Endodermal cell (in vitro differentiated cells): Measurements from ENCODE around the gene ADAMTS16. TPM values are rescaled to one million over a fixed set of nuclear protein-coding genes. Genes with fewer than 3 reads are reported as not detected.

Source experiments
- DNase-seq: peaks from one replicate; pipeline ENCODE4 v3.0.0-alpha.2; 2017
- H3K27ac ChIP-seq: 2 replicates; pipeline ENCODE4 v1.5.1; 2013; ENCODE audit warnings: mild to moderate bottlenecking, low read depth, low read length, moderate library complexity
- H3K27me3 ChIP-seq: 2 replicates; pipeline ENCODE4 v1.6.1; 2013; ENCODE audit warnings: mild to moderate bottlenecking, low read length, moderate library complexity; ENCODE audit not compliant: insufficient read depth, control insufficient read depth, poor library complexity, severe bottlenecking
- H3K36me3 ChIP-seq: 2 replicates; pipeline ENCODE4 v1.7.0; 2013; ENCODE audit warnings: mild to moderate bottlenecking, low read length, moderate library complexity; ENCODE audit not compliant: control insufficient read depth, insufficient read depth
- H3K4me1 ChIP-seq: one replicate; pipeline ENCODE4 v1.7.0; 2013; ENCODE audit warnings: low read length; ENCODE audit not compliant: control insufficient read depth, insufficient read depth
- H3K4me3 ChIP-seq: 2 replicates; pipeline ENCODE4 v1.5.1; 2013; ENCODE audit warnings: mild to moderate bottlenecking, low read length, moderate library complexity
- H3K9ac ChIP-seq: 2 replicates; pipeline ENCODE4 v1.6.1; 2013; ENCODE audit warnings: mild to moderate bottlenecking, low read length, moderate library complexity; ENCODE audit not compliant: poor library complexity, severe bottlenecking; ENCODE audit errors: extremely low read depth
- H3K9me3 ChIP-seq: 2 replicates; pipeline ENCODE4 v1.6.1; 2013; ENCODE audit warnings: mild to moderate bottlenecking, low read length, moderate library complexity; ENCODE audit not compliant: control insufficient read depth
- H3K27ac Mint-ChIP-seq: 2 replicates; pipeline ENCODE4 v1.8.0; 2020; ENCODE audit warnings: mixed read lengths
- H3K27me3 Mint-ChIP-seq: 2 replicates; pipeline ENCODE4 v1.8.0; 2021; ENCODE audit warnings: mild to moderate bottlenecking, mixed read lengths; ENCODE audit not compliant: insufficient read depth
- H3K36me3 Mint-ChIP-seq: 2 replicates; pipeline ENCODE4 v1.8.0; 2020; ENCODE audit warnings: low read depth, mixed read lengths
- H3K4me1 Mint-ChIP-seq: 2 replicates; pipeline ENCODE4 v1.8.0; 2020; ENCODE audit warnings: mixed read lengths
- H3K4me3 Mint-ChIP-seq: 2 replicates; pipeline ENCODE4 v1.8.0; 2020; ENCODE audit warnings: mild to moderate bottlenecking, moderate library complexity, mixed read lengths
- H3K9me3 Mint-ChIP-seq: 2 replicates; pipeline ENCODE4 v1.8.0; 2020; ENCODE audit warnings: mild to moderate bottlenecking, mixed read lengths
- WGBS, 2 experiments: methylation state at CpG; one replicate each; pipeline versions ENCODE4 v1.1.5 to v1.1.7; 2013; ENCODE audit warnings: missing lambda C conversion rate in 2 of 2, mixed read lengths in 1 of 2; ENCODE audit not compliant: insufficient coverage in 1 of 2, insufficient read length in 1 of 2; 5-methylcytosine and 5-hydroxymethylcytosine counted together
- total RNA-seq, 2 donors: library from RNA; stranded (reverse); fragmentation: NEBNext Ultra II Directional in 1 of 2; extraction: Animal tissue kit (Norgen Biotek cat#: 25700) in 1 of 2; gene quantifications; 2 replicates in 1 of 2; 3 replicates in 1 of 2; pipeline ENCODE4 v1.2.1, GENCODE V29; 2021
- TF ChIP-seq, protein P1 (sequence below): fragments of 200-600 bp; sonication (generic); conservative IDR thresholded peaks from 2 replicates; pipeline ENCODE4 v1.5.0; 2021; ENCODE audit warnings: antibody characterized with exemption, mild to moderate bottlenecking

ADAMTS16 gene
- total RNA-seq, 2 donors from 2014 or later: 0.77 to 7.4 TPM

DNA sequence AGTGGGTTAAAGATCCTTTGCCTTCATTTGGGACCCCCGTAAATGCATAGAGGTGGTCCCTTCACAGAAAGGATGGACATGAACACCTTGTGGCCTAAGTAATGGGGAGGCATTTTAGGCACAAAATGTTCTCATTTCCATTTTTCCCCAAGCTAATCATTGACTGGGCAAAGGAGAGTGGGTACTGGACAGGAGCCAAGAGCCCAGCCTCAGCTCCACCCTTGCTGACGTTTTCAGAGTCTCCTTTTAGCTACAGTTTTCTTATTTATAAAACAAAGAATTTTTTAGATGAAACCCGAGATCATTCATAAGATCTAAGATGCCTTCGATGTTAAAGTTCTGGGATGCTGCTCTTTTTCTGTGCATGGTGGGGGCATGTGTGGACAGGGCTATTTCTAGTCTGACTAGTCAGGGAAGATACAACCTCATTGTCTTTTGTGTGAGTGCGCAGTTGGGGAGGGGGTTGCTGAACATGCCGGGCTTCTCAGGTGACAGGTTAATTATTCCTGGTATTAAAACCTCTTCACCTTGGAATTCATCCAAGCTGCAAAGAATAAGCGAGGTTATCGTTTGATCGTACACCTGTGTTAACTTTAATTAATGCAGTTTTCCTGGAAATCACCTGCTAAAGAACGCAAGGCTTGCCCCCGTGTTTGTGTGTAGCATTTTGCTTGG, 48.4 kb downstream of the ADAMTS16 start:
- no peaks in the 10 kb centered on the region for H3K9me3 Mint-ChIP-seq
- peaks cover 2% of the 10 kb centered on the region for H3K36me3 Mint-ChIP-seq
- DNase-seq: no peak
- no peak overlapping the region for H3K4me3 Mint-ChIP-seq
- H3K27me3 Mint-ChIP-seq: no peaks in the 10 kb centered on the region
- Histone ChIP-seq H3K27ac (no peak overlapping the region), H3K4me1 (no peaks in the 10 kb centered on the region), H3K36me3 (no peaks in the 10 kb centered on the region), H3K9ac (no peak overlapping the region), H3K27me3 (no peaks in the 10 kb centered on the region), H3K4me3 (no peak overlapping the region), H3K9me3 (no peaks in the 10 kb centered on the region)
- H3K27ac Mint-ChIP-seq: no peak overlapping the region
- 94 to 100% methylated on average over 3 to 11 of the region's 11 CpGs for WGBS, 2 experiments
- TF ChIP-seq, protein P1, sequence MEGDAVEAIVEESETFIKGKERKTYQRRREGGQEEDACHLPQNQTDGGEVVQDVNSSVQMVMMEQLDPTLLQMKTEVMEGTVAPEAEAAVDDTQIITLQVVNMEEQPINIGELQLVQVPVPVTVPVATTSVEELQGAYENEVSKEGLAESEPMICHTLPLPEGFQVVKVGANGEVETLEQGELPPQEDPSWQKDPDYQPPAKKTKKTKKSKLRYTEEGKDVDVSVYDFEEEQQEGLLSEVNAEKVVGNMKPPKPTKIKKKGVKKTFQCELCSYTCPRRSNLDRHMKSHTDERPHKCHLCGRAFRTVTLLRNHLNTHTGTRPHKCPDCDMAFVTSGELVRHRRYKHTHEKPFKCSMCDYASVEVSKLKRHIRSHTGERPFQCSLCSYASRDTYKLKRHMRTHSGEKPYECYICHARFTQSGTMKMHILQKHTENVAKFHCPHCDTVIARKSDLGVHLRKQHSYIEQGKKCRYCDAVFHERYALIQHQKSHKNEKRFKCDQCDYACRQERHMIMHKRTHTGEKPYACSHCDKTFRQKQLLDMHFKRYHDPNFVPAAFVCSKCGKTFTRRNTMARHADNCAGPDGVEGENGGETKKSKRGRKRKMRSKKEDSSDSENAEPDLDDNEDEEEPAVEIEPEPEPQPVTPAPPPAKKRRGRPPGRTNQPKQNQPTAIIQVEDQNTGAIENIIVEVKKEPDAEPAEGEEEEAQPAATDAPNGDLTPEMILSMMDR: no peak
- peaks cover 18% of the 10 kb centered on the region for H3K4me1 Mint-ChIP-seq

DNA sequence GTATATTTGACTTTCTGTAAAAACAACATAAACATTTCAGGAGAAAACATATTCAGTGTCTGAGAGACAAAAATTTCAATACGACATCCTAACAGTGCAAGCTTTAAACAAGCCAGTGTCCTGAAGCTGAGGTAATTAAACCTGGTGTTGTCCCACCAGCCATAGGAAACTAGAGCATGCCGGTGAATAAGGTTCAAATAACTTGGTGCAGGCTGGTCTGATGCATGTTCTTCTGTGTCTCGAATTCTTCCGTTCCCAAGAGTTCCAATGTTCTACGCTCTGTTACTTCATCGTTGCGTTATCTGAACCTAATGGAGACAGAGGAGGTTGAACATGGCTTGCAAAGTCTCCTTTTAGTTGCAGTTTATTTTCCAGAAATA, 48.9 kb downstream of the ADAMTS16 start:
- DNase-seq: no peak
- WGBS, 2 experiments: 95% methylated on average over 4 to 7 of the region's 7 CpGs
- Histone ChIP-seq H3K27me3 (no peaks in the 10 kb centered on the region), H3K27ac (no peak overlapping the region), H3K9ac (no peak overlapping the region), H3K4me1 (no peaks in the 10 kb centered on the region), H3K9me3 (no peaks in the 10 kb centered on the region), H3K36me3 (no peaks in the 10 kb centered on the region), H3K4me3 (no peak overlapping the region)
- Mint-ChIP-seq H3K36me3 (peaks cover 2% of the 10 kb centered on the region), H3K27me3 (no peaks in the 10 kb centered on the region), H3K4me1 (peaks cover 14% of the 10 kb centered on the region), H3K27ac (no peak overlapping the region), H3K9me3 (no peaks in the 10 kb centered on the region), H3K4me3 (no peak overlapping the region)
- TF ChIP-seq, protein P1: no peak

DNA sequence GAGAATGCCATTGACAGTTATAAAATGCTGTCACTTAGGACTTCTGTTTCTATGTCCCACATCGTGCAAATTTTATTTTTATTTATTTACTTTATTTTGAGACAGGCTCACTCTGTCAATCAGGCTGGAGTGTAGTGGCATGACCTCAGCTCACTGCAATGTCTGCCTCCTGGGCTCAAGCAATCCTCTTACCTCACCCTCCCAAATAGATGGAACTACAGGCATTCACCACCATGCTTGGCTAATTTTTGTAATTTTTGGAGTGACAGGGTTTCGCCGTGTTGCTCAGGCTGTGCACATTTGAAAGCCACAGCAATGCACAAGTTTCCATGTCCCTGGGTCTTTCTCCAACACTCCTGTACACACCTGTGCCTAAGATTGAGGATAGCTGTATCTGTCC, 51.8 kb downstream of the ADAMTS16 start:
- DNase-seq: no peak
- Histone ChIP-seq H3K9me3 (no peaks in the 10 kb centered on the region), H3K4me3 (no peak overlapping the region), H3K9ac (no peak overlapping the region), H3K36me3 (no peaks in the 10 kb centered on the region), H3K4me1 (no peaks in the 10 kb centered on the region), H3K27me3 (no peaks in the 10 kb centered on the region), H3K27ac (no peak overlapping the region)
- WGBS, 2 experiments: 99 to 100% methylated on average over 3 of the region's 3 CpGs
- peaks cover 2% of the 10 kb centered on the region for H3K36me3 Mint-ChIP-seq
- no peaks in the 10 kb centered on the region for H3K4me1 Mint-ChIP-seq
- TF ChIP-seq, protein P1: no peak
- H3K4me3 Mint-ChIP-seq: no peak overlapping the region
- no peak overlapping the region for H3K27ac Mint-ChIP-seq
- H3K27me3 Mint-ChIP-seq: no peaks in the 10 kb centered on the region
- no peaks in the 10 kb centered on the region for H3K9me3 Mint-ChIP-seq
